CD14-positive monocyte (primary cell): ENCODE measurements around the gene GTF3C6. TPM values are rescaled to one million over a fixed set of nuclear protein-coding genes. Genes with fewer than 3 reads are reported as not detected.
"Not testable (repeated sequence)": the region's sequence is repeated elsewhere in the genome, so short reads cannot be mapped to it uniquely, and the experiment has no call there.

ENCODE experiments used
- DNase-seq, 3 donors: peaks; one replicate each; pipeline ENCODE4 v3.0.0-alpha.2; 2011 to 2022
- H2AFZ ChIP-seq: 2 replicates; pipeline ENCODE4 v1.6.0; 2012; ENCODE audit warnings: mild to moderate bottlenecking, low read depth, low read length, inconsistent platforms; ENCODE audit not compliant: insufficient read depth, poor library complexity, severe bottlenecking
- H3K27ac ChIP-seq, 2 donors: 1 replicate in 1 of 2; 2 replicates in 1 of 2; pipeline ENCODE4 v1.5.1; 2012 to 2013; ENCODE audit warnings: low read length in 2 of 2, control low read depth in 1 of 2, inconsistent platforms in 1 of 2, low read depth in 1 of 2, mild to moderate bottlenecking in 1 of 2
- H3K27me3 ChIP-seq, 2 donors: one replicate each; pipeline versions ENCODE4 v1.6.0 to v1.6.1; 2011 to 2013; ENCODE audit warnings: low read length in 2 of 2; ENCODE audit not compliant: control insufficient read depth in 2 of 2, insufficient read depth in 2 of 2
- H3K36me3 ChIP-seq, 2 donors: replicated peaks in 1 of 2; 1 replicate in 1 of 2; 2 replicates in 1 of 2; pipeline versions ENCODE4 v1.5.1 to v1.6.1; 2012 to 2013; ENCODE audit warnings: low read length in 2 of 2, control low read depth in 1 of 2, inconsistent platforms in 1 of 2, mild to moderate bottlenecking in 1 of 2; ENCODE audit not compliant: insufficient read depth in 2 of 2, control insufficient read depth in 1 of 2
- H3K4me1 ChIP-seq, 2 donors: 1 replicate in 1 of 2; 2 replicates in 1 of 2; pipeline versions ENCODE4 v1.5.1 to v1.6.1; 2012 to 2013; ENCODE audit warnings: low read length in 2 of 2, control low read depth in 1 of 2, inconsistent platforms in 1 of 2, mild to moderate bottlenecking in 1 of 2, moderate library complexity in 1 of 2; ENCODE audit not compliant: insufficient read depth in 2 of 2, control insufficient read depth in 1 of 2
- H3K4me2 ChIP-seq: replicated peaks from 2 replicates; pipeline ENCODE3; 2012; ENCODE audit warnings: low read length, moderate library complexity, mild to moderate bottlenecking; ENCODE audit not compliant: poor library complexity, severe bottlenecking; ENCODE audit errors: extremely low read depth
- H3K4me3 ChIP-seq, 3 experiments: fragments of 200-600 bp in 1 of 3; sonication (generic) in 1 of 3; replicated peaks in 1 of 3; 1 replicate in 2 of 3; 2 replicates in 1 of 3; pipeline ENCODE4 v1.5.1; 2011 to 2013; ENCODE audit warnings: low read length in 3 of 3, mild to moderate bottlenecking in 3 of 3, control low read depth in 2 of 3, low read depth in 2 of 3, inconsistent platforms in 1 of 3, moderate library complexity in 1 of 3
- H3K79me2 ChIP-seq: 2 replicates; pipeline ENCODE4 v1.6.0; 2012; ENCODE audit warnings: mild to moderate bottlenecking, control low read depth, inconsistent platforms, low read length, moderate library complexity; ENCODE audit not compliant: insufficient read depth
- H3K9ac ChIP-seq: 2 replicates; pipeline ENCODE4 v1.6.0; 2017; ENCODE audit warnings: low read length, mild to moderate bottlenecking; ENCODE audit not compliant: insufficient read depth, poor library complexity, severe bottlenecking
- H3K9me3 ChIP-seq, 2 donors: replicated peaks in 1 of 2; 1 replicate in 1 of 2; 2 replicates in 1 of 2; pipeline versions ENCODE4 v1.5.1 to v1.6.1; 2012 to 2013; ENCODE audit warnings: low read length in 2 of 2, control low read depth in 1 of 2; ENCODE audit not compliant: control insufficient read depth in 1 of 2, insufficient read depth in 1 of 2
- H4K20me1 ChIP-seq: 2 replicates; pipeline ENCODE4 v1.6.0; 2012; ENCODE audit warnings: mild to moderate bottlenecking, low read length, control low read depth, moderate library complexity; ENCODE audit not compliant: insufficient read depth
- H3K27ac Mint-ChIP-seq, 7 donors: one replicate each; pipeline ENCODE4 v1.8.0; 2020; ENCODE audit warnings: mild to moderate bottlenecking in 7 of 7, mixed read lengths in 7 of 7, moderate library complexity in 6 of 7, inconsistent platforms in 2 of 7
- H3K27me3 Mint-ChIP-seq, 3 donors: one replicate each; pipeline ENCODE4 v1.8.0; 2021 to 2022; ENCODE audit warnings: low read depth in 3 of 3, mild to moderate bottlenecking in 3 of 3, mixed read lengths in 3 of 3, moderate library complexity in 3 of 3, inconsistent platforms in 1 of 3
- H3K36me3 Mint-ChIP-seq, 2 donors: one replicate each; pipeline ENCODE4 v1.8.0; 2020; ENCODE audit warnings: mixed read lengths in 2 of 2, inconsistent platforms in 1 of 2, mild to moderate bottlenecking in 1 of 2
- H3K4me1 Mint-ChIP-seq: one replicate; pipeline ENCODE4 v1.8.0; 2020; ENCODE audit warnings: mild to moderate bottlenecking, mixed read lengths
- H3K4me3 Mint-ChIP-seq, 2 donors: one replicate each; pipeline ENCODE4 v1.8.0; 2020; ENCODE audit warnings: mild to moderate bottlenecking in 2 of 2, mixed read lengths in 2 of 2, moderate library complexity in 1 of 2
- H3K9me3 Mint-ChIP-seq, 7 donors: one replicate each; pipeline ENCODE4 v1.8.0; 2020 to 2022; ENCODE audit warnings: mixed read lengths in 7 of 7, mild to moderate bottlenecking in 6 of 7, moderate library complexity in 6 of 7, inconsistent platforms in 2 of 7
- WGBS: methylation state at CpG from one replicate; pipeline ENCODE4 v1.1.5; 2013; ENCODE audit warnings: missing lambda C conversion rate; ENCODE audit not compliant: insufficient coverage; 5-methylcytosine and 5-hydroxymethylcytosine counted together
- intact Hi-C, 2 donors: fragments of 100-400 bp; cut with micrococcal nuclease; formaldehyde crosslinking; loops; one replicate each; pipeline versions ENCODE4 v1.15.0 to v1.15.1; 2023
- polyA plus RNA-seq, 3 donors: library from polyadenylated mRNA; depleted of rRNA in 1 of 3; unstranded in 2 of 3; stranded (reverse) in 1 of 3; fragments of 300-500 nt in 2 of 3; fragments of >200 nt in 1 of 3; fragmentation: Illumina TruSeq in 2 of 3; gene quantifications; 1 replicate in 2 of 3; 2 replicates in 1 of 3; pipeline ENCODE4 v1.2.3, GENCODE V29; 2012 to 2021
- TF ChIP-seq, protein P1 (sequence below): fragments of 200-600 bp; IDR thresholded peaks from one replicate; pipeline ENCODE4 v1.8.0; 2022; ENCODE audit warnings: antibody characterized with exemption, mild to moderate bottlenecking

Gene GTF3C6
- polyA plus RNA-seq, 3 donors, result 15.1 to 93.9 (median 91.1) TPM

DNA sequence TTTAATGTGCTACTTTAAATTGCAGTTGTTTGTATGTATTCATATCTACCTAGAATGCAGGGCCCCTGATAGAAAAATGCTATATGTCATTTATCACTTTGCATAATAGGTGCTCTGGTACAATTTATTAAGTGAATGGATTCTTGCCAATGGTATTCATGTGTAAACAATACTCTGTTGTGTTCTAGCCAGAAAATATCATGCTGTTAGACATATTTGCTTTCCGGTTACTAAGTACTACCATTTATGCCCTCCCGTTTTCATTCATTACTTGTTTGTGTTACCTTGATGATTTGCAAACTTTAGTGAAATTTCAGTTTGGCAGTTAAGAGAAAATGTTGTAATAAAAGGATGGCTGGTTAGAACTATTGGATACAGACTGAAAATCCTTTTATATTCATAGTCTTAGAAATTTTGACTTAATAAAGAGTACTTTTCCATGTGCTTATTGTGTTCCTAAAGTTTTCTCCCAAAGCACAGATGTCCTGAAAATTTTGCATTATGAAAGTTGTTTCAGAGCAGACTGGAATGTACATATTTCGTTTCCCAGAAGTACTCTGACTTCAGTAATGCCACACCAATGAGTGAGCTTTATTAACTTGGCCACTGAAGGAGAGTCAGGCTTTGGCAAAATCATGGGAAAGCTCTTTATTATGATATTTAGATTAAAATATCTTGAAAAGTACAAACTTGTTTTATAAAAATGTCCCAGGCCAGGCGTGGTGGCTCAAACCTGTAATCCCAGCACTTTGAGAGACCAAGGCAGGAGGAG is 54.8 kb downstream of the GTF3C6 start:
- intact Hi-C loops, result loop anchor here in 1 of 2 donors (5.0 kb wide), 1 partner anchor 199 kb away; no protein-coding TSS in a partner anchor
- H3K9me3 ChIP-seq, result no peaks in the 10 kb centered on the region
- H3K9me3 Mint-ChIP-seq, result peaks cover 0 to 7% (median 3%) of the 10 kb centered on the region in 7 donors
- WGBS, result 60% methylated on average over 1 of the region's 4 CpGs
- DNase-seq, result no peak
- H3K4me3 ChIP-seq, result no peak overlapping the region
- peaks cover 3% of the 10 kb centered on the region for H3K4me1 Mint-ChIP-seq
- H3K36me3 Mint-ChIP-seq, result peaks cover 56 to 80% of the 10 kb centered on the region in 2 donors
- no peak overlapping the region for H3K27ac ChIP-seq
- no peak overlapping the region for H3K9ac ChIP-seq
- H3K27ac Mint-ChIP-seq, result no peak overlapping the region
- peaks cover 45 to 77% of the 10 kb centered on the region in 2 donors for H3K36me3 ChIP-seq
- H3K79me2 ChIP-seq, result no peaks in the 10 kb centered on the region
- TF ChIP-seq, protein P1, sequence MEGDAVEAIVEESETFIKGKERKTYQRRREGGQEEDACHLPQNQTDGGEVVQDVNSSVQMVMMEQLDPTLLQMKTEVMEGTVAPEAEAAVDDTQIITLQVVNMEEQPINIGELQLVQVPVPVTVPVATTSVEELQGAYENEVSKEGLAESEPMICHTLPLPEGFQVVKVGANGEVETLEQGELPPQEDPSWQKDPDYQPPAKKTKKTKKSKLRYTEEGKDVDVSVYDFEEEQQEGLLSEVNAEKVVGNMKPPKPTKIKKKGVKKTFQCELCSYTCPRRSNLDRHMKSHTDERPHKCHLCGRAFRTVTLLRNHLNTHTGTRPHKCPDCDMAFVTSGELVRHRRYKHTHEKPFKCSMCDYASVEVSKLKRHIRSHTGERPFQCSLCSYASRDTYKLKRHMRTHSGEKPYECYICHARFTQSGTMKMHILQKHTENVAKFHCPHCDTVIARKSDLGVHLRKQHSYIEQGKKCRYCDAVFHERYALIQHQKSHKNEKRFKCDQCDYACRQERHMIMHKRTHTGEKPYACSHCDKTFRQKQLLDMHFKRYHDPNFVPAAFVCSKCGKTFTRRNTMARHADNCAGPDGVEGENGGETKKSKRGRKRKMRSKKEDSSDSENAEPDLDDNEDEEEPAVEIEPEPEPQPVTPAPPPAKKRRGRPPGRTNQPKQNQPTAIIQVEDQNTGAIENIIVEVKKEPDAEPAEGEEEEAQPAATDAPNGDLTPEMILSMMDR, result no peak
- H3K4me1 ChIP-seq, result no peaks in the 10 kb centered on the region
- no peaks in the 10 kb centered on the region for H3K27me3 ChIP-seq
- no peak overlapping the region for H3K4me3 Mint-ChIP-seq
- H3K27me3 Mint-ChIP-seq, result no peaks in the 10 kb centered on the region
- no peak overlapping the region for H2AFZ ChIP-seq
- no peak overlapping the region for H3K4me2 ChIP-seq
- H4K20me1 ChIP-seq, result no peaks in the 10 kb centered on the region

DNA sequence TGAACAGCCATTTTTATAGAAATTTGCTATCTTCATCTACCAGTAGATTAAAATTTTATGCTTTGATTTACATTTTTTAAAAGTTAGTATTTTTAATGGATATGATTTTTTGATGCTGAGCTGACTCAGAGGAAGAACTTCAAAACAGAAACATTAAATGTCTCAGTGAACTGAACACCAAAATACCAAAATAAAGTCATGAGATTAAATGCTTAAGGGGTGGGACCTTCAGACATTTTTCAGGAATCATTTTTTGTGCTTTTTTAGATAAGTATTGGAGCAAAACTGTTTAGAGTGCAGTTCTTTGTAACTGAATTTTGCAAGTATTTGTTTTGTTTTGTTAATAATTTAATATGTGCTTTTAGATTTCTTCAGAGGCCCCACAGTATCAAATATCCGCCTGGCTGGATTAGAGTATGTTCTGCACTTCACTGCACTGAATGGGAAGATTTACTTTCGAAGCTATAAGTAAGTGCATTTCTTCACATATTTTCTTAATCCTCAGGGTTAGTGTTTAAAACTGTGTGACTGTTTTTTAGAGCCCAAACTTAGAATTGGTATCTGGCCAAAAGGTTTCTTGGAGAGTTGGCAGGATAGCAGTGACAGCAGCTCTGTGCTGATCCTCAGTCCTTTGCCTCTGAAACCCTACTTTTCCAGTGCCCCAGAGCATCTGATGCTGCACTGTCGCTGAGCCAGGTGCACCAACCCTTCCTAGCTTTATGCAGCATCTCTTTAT is 57.1 kb downstream of the GTF3C6 start:
- DNase-seq, result no peak
- Mint-ChIP-seq H3K36me3 (peaks cover 47 to 70% of the 10 kb centered on the region in 2 donors), H3K27me3 (no peaks in the 10 kb centered on the region)

DNA sequence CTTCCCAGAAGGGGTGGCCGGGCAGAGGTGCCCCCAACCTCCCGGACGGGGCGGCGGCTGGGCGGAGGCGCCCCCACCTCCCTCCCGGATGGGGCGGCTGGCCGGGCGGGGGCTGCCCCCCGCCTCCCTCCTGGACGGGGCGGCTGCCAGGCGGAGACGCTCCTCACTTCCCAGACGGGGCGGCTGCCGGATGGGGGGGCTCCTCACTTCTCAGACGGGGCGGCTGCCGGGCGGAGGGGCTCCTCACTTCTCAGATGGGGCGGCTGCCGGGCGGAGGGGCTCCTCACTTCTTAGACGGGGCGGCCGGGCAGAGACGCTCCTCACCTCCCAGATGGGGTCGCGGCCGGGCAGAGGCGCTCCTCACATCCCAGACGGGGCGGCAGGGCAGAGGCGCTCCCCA is 58.7 kb downstream of the GTF3C6 start:
- H3K4me1 Mint-ChIP-seq, intact Hi-C loops, H3K27me3 ChIP-seq, H3K9ac ChIP-seq, H3K4me3 Mint-ChIP-seq, H3K27ac ChIP-seq, H3K27me3 Mint-ChIP-seq, H3K4me1 ChIP-seq, H3K4me3 ChIP-seq, H3K4me2 ChIP-seq, H3K9me3 Mint-ChIP-seq, H4K20me1 ChIP-seq, H3K9me3 ChIP-seq, H2AFZ ChIP-seq, DNase-seq, H3K79me2 ChIP-seq, H3K27ac Mint-ChIP-seq: not testable (repeated sequence)
- 96% methylated on average over 5 of the region's 37 CpGs for WGBS
- H3K36me3 ChIP-seq, result peaks cover 32 to 56% of the 10 kb centered on the region in 2 donors
- peaks cover 41 to 63% of the 10 kb centered on the region in 2 donors for H3K36me3 Mint-ChIP-seq

More for the DNA sequence above, 57.1 kb downstream of the GTF3C6 start:
- intact Hi-C loops, result no loop called here
- H3K9ac ChIP-seq, result no peak overlapping the region
- H3K27ac ChIP-seq, result no peak overlapping the region
- H3K4me1 ChIP-seq, result no peaks in the 10 kb centered on the region
- no peaks in the 10 kb centered on the region for H4K20me1 ChIP-seq
- 100% methylated on average over 2 of the region's 3 CpGs for WGBS
- Mint-ChIP-seq H3K27ac (no peak overlapping the region), H3K4me3 (no peak overlapping the region), H3K9me3 (peaks cover 0 to 7% (median 3%) of the 10 kb centered on the region in 7 donors), H3K4me1 (peaks cover 3% of the 10 kb centered on the region)
- no peaks in the 10 kb centered on the region for H3K27me3 ChIP-seq
- H3K36me3 ChIP-seq, result peaks cover 33 to 68% of the 10 kb centered on the region in 2 donors
- no peak overlapping the region for H2AFZ ChIP-seq
- no peaks in the 10 kb centered on the region for H3K9me3 ChIP-seq
- H3K79me2 ChIP-seq, result no peaks in the 10 kb centered on the region
- no peak overlapping the region for H3K4me3 ChIP-seq
- TF ChIP-seq, protein P1, result no peak
- H3K4me2 ChIP-seq, result no peak overlapping the region
